B cell (primary cell): ENCODE results near the gene C4BPA. TPM values are rescaled to one million over a fixed set of nuclear protein-coding genes. Genes with fewer than 3 reads are reported as not detected.

Experiments used
- ATAC-seq: fragments of 200-7000 bp; cut with Tn5 transposase; one replicate; pipeline ENCODE4 v1.10.0; 2021; ENCODE audit warnings: low read depth, mild to moderate bottlenecking, moderate number of reproducible peaks, moderate library complexity
- CTCF ChIA-PET: fragments of 350-600 bp; sonication (Branson Sonifier 250); formaldehyde crosslinking; loops from one replicate; lab custom pipeline; 2021; ENCODE audit warnings: antibody characterized with exemption, inconsistent platforms; lab: Charles Lee
- POLR2A ChIA-PET: fragments of 350-600 bp; sonication (Branson Sonifier 250); formaldehyde crosslinking; loops from one replicate; lab custom pipeline; 2021; ENCODE audit warnings: antibody characterized with exemption; lab: Charles Lee
- DNase-seq: peaks from one replicate; pipeline ENCODE4 v3.0.0; 2013
- H2AFZ ChIP-seq: 2 replicates; pipeline ENCODE4 v1.6.1; 2012; ENCODE audit warnings: mild to moderate bottlenecking, low read depth, low read length; ENCODE audit not compliant: insufficient read depth, poor library complexity, severe bottlenecking
- H3K27ac ChIP-seq, 2 donors: 1 replicate in 1 of 2; 2 replicates in 1 of 2; pipeline ENCODE4 v1.5.1; 2012 to 2013; ENCODE audit warnings: low read length in 2 of 2, mild to moderate bottlenecking in 2 of 2, moderate library complexity in 1 of 2
- H3K27me3 ChIP-seq, 4 experiments: fragments of 200-600 bp in 1 of 4; sonication (generic) in 1 of 4; replicated peaks in 1 of 4; 1 replicate in 2 of 4; 2 replicates in 2 of 4; pipeline versions ENCODE4 v1.6.1 to v1.7.0; 2013 to 2016; ENCODE audit warnings: low read length in 3 of 4, mild to moderate bottlenecking in 2 of 4, mixed read lengths in 1 of 4, moderate library complexity in 1 of 4; ENCODE audit not compliant: insufficient read depth in 4 of 4, control insufficient read depth in 3 of 4; ENCODE audit errors: control extremely low read depth in 1 of 4
- H3K36me3 ChIP-seq, 2 experiments: replicated peaks in 1 of 2; 1 replicate in 1 of 2; 2 replicates in 1 of 2; pipeline versions ENCODE4 v1.6.1 to v1.7.1; 2013; ENCODE audit warnings: low read length in 1 of 2; ENCODE audit not compliant: insufficient read depth in 2 of 2, control insufficient read depth in 1 of 2; ENCODE audit errors: control extremely low read depth in 1 of 2, extremely low read depth in 1 of 2
- H3K4me1 ChIP-seq, 2 donors: fragments of 200-600 bp in 1 of 2; sonication (generic) in 1 of 2; 1 replicate in 1 of 2; 2 replicates in 1 of 2; pipeline versions ENCODE4 v1.5.1 to v1.6.1; 2013 to 2017; ENCODE audit warnings: low read length in 2 of 2; ENCODE audit not compliant: control insufficient read depth in 2 of 2, insufficient read depth in 2 of 2
- H3K4me2 ChIP-seq: replicated peaks from 2 replicates; pipeline ENCODE3; 2012; ENCODE audit warnings: mild to moderate bottlenecking, low read depth, low read length; ENCODE audit not compliant: poor library complexity, severe bottlenecking
- H3K4me3 ChIP-seq, 5 experiments: fragments of 200-600 bp in 1 of 5; sonication (generic) in 1 of 5; 1 replicate in 3 of 5; 2 replicates in 2 of 5; pipeline versions ENCODE4 v1.5.1 to v1.7.0; 2011 to 2016; ENCODE audit warnings: low read length in 4 of 5, mild to moderate bottlenecking in 4 of 5, low read depth in 2 of 5, control low read depth in 1 of 5, moderate library complexity in 1 of 5; ENCODE audit not compliant: insufficient read depth in 1 of 5; ENCODE audit errors: control extremely low read depth in 1 of 5, extremely low read depth in 1 of 5
- H3K79me2 ChIP-seq: fragments of 200-600 bp; sonication (generic); one replicate; pipeline ENCODE4 v1.6.0; 2016; ENCODE audit warnings: low read length; ENCODE audit not compliant: control insufficient read depth, insufficient read depth
- H3K9ac ChIP-seq: fragments of 200-600 bp; sonication (generic); 2 replicates; pipeline ENCODE4 v1.6.1; 2017; ENCODE audit warnings: mild to moderate bottlenecking, low read length, moderate library complexity
- H3K9me3 ChIP-seq, 3 donors: one replicate each; pipeline versions ENCODE4 v1.6.1 to v1.7.1; 2013; ENCODE audit warnings: low read length in 2 of 3; ENCODE audit not compliant: control insufficient read depth in 2 of 3, insufficient read depth in 1 of 3; ENCODE audit errors: control extremely low read depth in 1 of 3
- H4K20me1 ChIP-seq: 2 replicates; pipeline ENCODE4 v1.6.0; 2012; ENCODE audit warnings: mild to moderate bottlenecking, low read length; ENCODE audit not compliant: insufficient read depth, control insufficient read depth, poor library complexity, severe bottlenecking
- H3K27ac Mint-ChIP-seq: one replicate; pipeline ENCODE4 v1.8.0; 2021; ENCODE audit warnings: mixed read lengths
- H3K27me3 Mint-ChIP-seq: one replicate; pipeline ENCODE4 v1.8.0; 2021; ENCODE audit warnings: mixed read lengths
- H3K4me1 Mint-ChIP-seq: one replicate; pipeline ENCODE4 v1.8.0; 2021; ENCODE audit warnings: mixed read lengths
- H3K4me3 Mint-ChIP-seq: one replicate; pipeline ENCODE4 v1.8.0; 2021; ENCODE audit warnings: mixed read lengths
- H3K9me3 Mint-ChIP-seq: one replicate; pipeline ENCODE4 v1.8.0; 2022; ENCODE audit warnings: mixed read lengths; ENCODE audit not compliant: insufficient read depth
- EZH2 ChIP-seq: IDR thresholded peaks from 2 replicates; pipeline ENCODE4 v1.6.1; 2012; ENCODE audit warnings: borderline replicate concordance, low read depth, mild to moderate bottlenecking, moderate library complexity, low read length; ENCODE audit not compliant: insufficient read depth, poor library complexity, severe bottlenecking
- WGBS: methylation state at CpG from one replicate; pipeline ENCODE4 v1.1.5; 2013; ENCODE audit warnings: missing lambda C conversion rate; ENCODE audit not compliant: insufficient coverage; 5-methylcytosine and 5-hydroxymethylcytosine counted together
- intact Hi-C: fragments of 100-400 bp; cut with micrococcal nuclease; formaldehyde crosslinking; loops from one replicate; pipeline ENCODE4 v1.10.0; 2022
- polyA plus RNA-seq: library from polyadenylated mRNA; depleted of rRNA; stranded (reverse); fragments of >200 nt; gene quantifications from 2 replicates; pipeline ENCODE4 v1.2.3, GENCODE V29; 2012
- total RNA-seq, 2 donors: library from RNA; stranded (reverse); fragments of 120-200 nt in 1 of 2; gene quantifications; 1 replicate in 1 of 2; 2 replicates in 1 of 2; pipeline versions ENCODE4 v1.2.3 to v1.2.4, GENCODE V29; 2013 to 2022
- TF ChIP-seq, protein P1 (sequence below): fragments of 200-600 bp; IDR thresholded peaks from one replicate; pipeline ENCODE4 v1.8.0; 2022; ENCODE audit warnings: antibody characterized with exemption, mild to moderate bottlenecking

Gene C4BPA
- total and polyA plus RNA-seq, 2 donors (not counting 1 experiment from before 2014, with no cell fraction given) = not detected

DNA sequence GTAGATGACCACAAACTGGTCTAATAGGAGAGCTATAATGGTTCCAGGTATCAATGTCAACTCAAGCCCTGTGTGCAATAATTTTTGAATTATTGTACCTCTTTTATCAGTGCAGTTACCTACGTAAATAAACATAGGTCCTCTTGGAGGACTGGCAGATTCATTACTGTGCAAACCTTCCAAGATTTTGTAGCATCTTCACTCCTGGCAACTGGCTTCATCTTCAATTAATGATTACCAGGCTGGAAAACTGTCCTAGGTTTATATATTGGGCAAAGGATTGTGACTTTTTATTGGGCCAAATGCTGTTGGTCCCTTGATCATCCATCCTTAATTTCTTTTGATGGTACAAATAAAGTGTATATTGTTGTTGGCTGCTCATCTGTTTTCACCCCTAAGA is 35.6 kb downstream of the C4BPA start:
- no peaks in the 10 kb centered on the region for H3K27me3 ChIP-seq
- H3K9me3 Mint-ChIP-seq = no peaks in the 10 kb centered on the region
- no peak overlapping the region for H3K27ac Mint-ChIP-seq
- no peaks in the 10 kb centered on the region for H3K9me3 ChIP-seq
- no peak overlapping the region for H2AFZ ChIP-seq
- no peaks in the 10 kb centered on the region for H3K4me1 ChIP-seq
- no peak overlapping the region for H3K4me2 ChIP-seq
- TF ChIP-seq EZH2 = no peak
- TF ChIP-seq, protein P1, sequence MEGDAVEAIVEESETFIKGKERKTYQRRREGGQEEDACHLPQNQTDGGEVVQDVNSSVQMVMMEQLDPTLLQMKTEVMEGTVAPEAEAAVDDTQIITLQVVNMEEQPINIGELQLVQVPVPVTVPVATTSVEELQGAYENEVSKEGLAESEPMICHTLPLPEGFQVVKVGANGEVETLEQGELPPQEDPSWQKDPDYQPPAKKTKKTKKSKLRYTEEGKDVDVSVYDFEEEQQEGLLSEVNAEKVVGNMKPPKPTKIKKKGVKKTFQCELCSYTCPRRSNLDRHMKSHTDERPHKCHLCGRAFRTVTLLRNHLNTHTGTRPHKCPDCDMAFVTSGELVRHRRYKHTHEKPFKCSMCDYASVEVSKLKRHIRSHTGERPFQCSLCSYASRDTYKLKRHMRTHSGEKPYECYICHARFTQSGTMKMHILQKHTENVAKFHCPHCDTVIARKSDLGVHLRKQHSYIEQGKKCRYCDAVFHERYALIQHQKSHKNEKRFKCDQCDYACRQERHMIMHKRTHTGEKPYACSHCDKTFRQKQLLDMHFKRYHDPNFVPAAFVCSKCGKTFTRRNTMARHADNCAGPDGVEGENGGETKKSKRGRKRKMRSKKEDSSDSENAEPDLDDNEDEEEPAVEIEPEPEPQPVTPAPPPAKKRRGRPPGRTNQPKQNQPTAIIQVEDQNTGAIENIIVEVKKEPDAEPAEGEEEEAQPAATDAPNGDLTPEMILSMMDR = no peak
- ChIA-PET POLR2A (no interaction called here), CTCF (no interaction called here)
- H3K9ac ChIP-seq = no peak overlapping the region
- H3K79me2 ChIP-seq = no peaks in the 10 kb centered on the region
- no CpG with 5 or more reads among the region's 1 CpG for WGBS
- ATAC-seq (no peak), DNase-seq (no peak)
- H3K27ac ChIP-seq = no peak overlapping the region
- H3K4me3 Mint-ChIP-seq = no peak overlapping the region
- H3K4me3 ChIP-seq = no peak overlapping the region
- intact Hi-C loops = no loop called here
- H3K36me3 ChIP-seq = no peaks in the 10 kb centered on the region
- H3K27me3 Mint-ChIP-seq = peaks cover 9% of the 10 kb centered on the region
- no peaks in the 10 kb centered on the region for H4K20me1 ChIP-seq
- H3K4me1 Mint-ChIP-seq = no peaks in the 10 kb centered on the region

GRCh38 chr1:207140536-207140935 is 36.5 kb downstream of the C4BPA start:
- Histone ChIP-seq H3K4me2 (no peak overlapping the region), H3K4me3 (no peak overlapping the region), H3K27me3 (no peaks in the 10 kb centered on the region), H3K79me2 (no peaks in the 10 kb centered on the region), H3K9me3 (no peaks in the 10 kb centered on the region), H3K4me1 (no peaks in the 10 kb centered on the region), H2AFZ (no peak overlapping the region), H3K9ac (no peak overlapping the region), H3K36me3 (no peaks in the 10 kb centered on the region), H4K20me1 (no peaks in the 10 kb centered on the region), H3K27ac (no peak overlapping the region)
- Mint-ChIP-seq H3K4me3 (no peak overlapping the region), H3K4me1 (no peaks in the 10 kb centered on the region), H3K27ac (no peak overlapping the region), H3K27me3 (peaks cover 9% of the 10 kb centered on the region), H3K9me3 (no peaks in the 10 kb centered on the region)
- TF ChIP-seq EZH2 = no peak
- TF ChIP-seq, protein P1 = no peak
- intact Hi-C loops = no loop called here
- DNase-seq = no peak
- ChIA-PET POLR2A (no interaction called here), CTCF (interaction anchor here (0.5 kb wide), 1 partner anchor 189 kb away, joined by 5 read pairs; no protein-coding TSS in a partner anchor)
- no CpG with 5 or more reads among the region's 1 CpG for WGBS
- ATAC-seq = no peak
